Fibroblast of pulmonary artery (primary cell): ENCODE measurements around the gene SCGB1D2.

Experiments
- DNase-seq: peaks from one replicate; pipeline ENCODE4 v3.0.0-alpha.2; 2010; ENCODE audit warnings: low read depth
- H3K4me3 ChIP-seq: replicated peaks from 2 replicates; pipeline ENCODE4 v1.5.1; 2011; ENCODE audit warnings: low read depth, mild to moderate bottlenecking, control low read depth, low read length, moderate library complexity
- CTCF ChIP-seq: IDR thresholded peaks from 2 replicates; pipeline ENCODE4 v1.5.1; 2011; ENCODE audit warnings: mild to moderate bottlenecking, control low read depth, low read length, inconsistent platforms; ENCODE audit errors: missing control alignments

SCGB1D2 gene

GRCh38 chr11:62236187-62236586 is 5.9 kb upstream of the SCGB1D2 start:
- DNase-seq: no peak
- no peak overlapping the region for H3K4me3 ChIP-seq
- no peak for TF ChIP-seq CTCF

- no peak for TF ChIP-seq CTCF
- DNase-seq: no peak
- no peak overlapping the region for H3K4me3 ChIP-seq
Observed at GRCh38 chr11:62237499-62237898, 4.5 kb upstream of the SCGB1D2 start.

GRCh38 chr11:62238151-62238550 is 3.9 kb upstream of the SCGB1D2 start:
- TF ChIP-seq CTCF: no peak

GRCh38 chr11:62241095-62241494 is 944 bp upstream of the SCGB1D2 start:
- no peak for TF ChIP-seq CTCF
- no peak overlapping the region for H3K4me3 ChIP-seq
- no peak for DNase-seq

More at GRCh38 chr11:62238151-62238550, 3.9 kb upstream of the SCGB1D2 start:
- H3K4me3 ChIP-seq: no peak overlapping the region
- DNase-seq: no peak

- H3K4me3 ChIP-seq: no peak overlapping the region
- peak; percentile 33 for TF ChIP-seq CTCF
- peak; percentile 59 for DNase-seq
Observed at GRCh38 chr11:62245271-62245753, 3.3 kb downstream of the SCGB1D2 start.

- TF ChIP-seq CTCF: no peak
Observed at GRCh38 chr11:62251698-62252097, 9.7 kb downstream of the SCGB1D2 start.

GRCh38 chr11:62253999-62254542 is 12.0 kb downstream of the SCGB1D2 start:
- no peak overlapping the region for H3K4me3 ChIP-seq
- TF ChIP-seq CTCF: no peak
- no peak for DNase-seq

More at GRCh38 chr11:62251698-62252097, 9.7 kb downstream of the SCGB1D2 start:
- no peak for DNase-seq
- no peak overlapping the region for H3K4me3 ChIP-seq
